GM12878 (cell line): ENCODE results near the gene SFI1. TPM values are rescaled to one million over a fixed set of nuclear protein-coding genes. Genes with fewer than 3 reads are reported as not detected.

ENCODE experiments used
- CHD2 ChIP-seq: IDR thresholded peaks from 2 replicates; pipeline ENCODE4 v1.6.1; 2011; ENCODE audit warnings: low read depth, low read length, improper control_type of control experiment, borderline replicate concordance
- DPF2 ChIP-seq: fragments of 450-650 bp; IDR thresholded peaks from 2 replicates; pipeline ENCODE4 v1.6.1; 2017; ENCODE audit warnings: mild to moderate bottlenecking
- EED ChIP-seq: sonication (generic); IDR thresholded peaks from 2 replicates; pipeline ENCODE4 v1.6.1; 2016; ENCODE audit warnings: antibody characterized with exemption, low read depth
- EGR1 ChIP-seq, 2 experiments: IDR thresholded peaks; 1 replicate in 1 of 2; 2 replicates in 1 of 2; pipeline ENCODE4 v1.6.1; 2011 to 2012; ENCODE audit warnings: low read depth in 2 of 2, low read length in 2 of 2, borderline replicate concordance in 1 of 2, mild to moderate bottlenecking in 1 of 2, moderate library complexity in 1 of 2
- EZH2 ChIP-seq: IDR thresholded peaks from 2 replicates; pipeline ENCODE4 v1.6.1; 2012; ENCODE audit warnings: low read depth, mild to moderate bottlenecking, control low read depth, inconsistent platforms, low read length, borderline replicate concordance; ENCODE audit not compliant: control insufficient read depth
- GATAD2B ChIP-seq: fragments of 450-650 bp; conservative IDR thresholded peaks from 2 replicates; pipeline ENCODE4 v1.6.1; 2017; ENCODE audit warnings: low read depth, mild to moderate bottlenecking, moderate library complexity
- IKZF1 ChIP-seq: fragments of 450-650 bp; conservative IDR thresholded peaks from 2 replicates; pipeline ENCODE4 v1.6.1; 2017; ENCODE audit warnings: antibody characterized with exemption, mild to moderate bottlenecking
- KLF5 ChIP-seq: fragments of 450-650 bp; IDR thresholded peaks from 2 replicates; pipeline ENCODE4 v1.6.1; 2014; ENCODE audit warnings: mild to moderate bottlenecking; ENCODE audit not compliant: partially characterized antibody
- MTA3 ChIP-seq: IDR thresholded peaks from 2 replicates; pipeline ENCODE4 v1.6.1; 2012; ENCODE audit warnings: low read length, inconsistent platforms, borderline replicate concordance
- PKNOX1 ChIP-seq: fragments of 450-650 bp; IDR thresholded peaks from 2 replicates; pipeline ENCODE4 v1.6.1; 2016; ENCODE audit warnings: mild to moderate bottlenecking
- PML ChIP-seq: IDR thresholded peaks from 2 replicates; pipeline ENCODE4 v1.6.1; 2012; ENCODE audit warnings: low read length, inconsistent platforms
- POLR2A ChIP-seq: IDR thresholded peaks from 2 replicates; pipeline ENCODE4 v1.6.1; 2011; ENCODE audit warnings: low read depth, mild to moderate bottlenecking, low read length
- USF2 ChIP-seq: IDR thresholded peaks from 2 replicates; pipeline ENCODE4 v1.6.1; 2011; ENCODE audit warnings: low read depth, low read length, improper control_type of control experiment, borderline replicate concordance
- YY1 ChIP-seq: IDR thresholded peaks from 2 replicates; pipeline ENCODE4 v1.6.1; 2011; ENCODE audit warnings: low read depth, mild to moderate bottlenecking, low read length
- ZNF217 ChIP-seq: fragments of 450-650 bp; IDR thresholded peaks from 2 replicates; pipeline ENCODE4 v1.6.1; 2017; ENCODE audit warnings: antibody characterized with exemption, mild to moderate bottlenecking
- ZNF24 ChIP-seq: fragments of 450-650 bp; IDR thresholded peaks from 2 replicates; pipeline ENCODE4 v1.6.1; 2017; ENCODE audit warnings: antibody characterized with exemption, mild to moderate bottlenecking
- polyA plus RNA-seq, 11 experiments: library from polyadenylated mRNA; depleted of rRNA in 4 of 11; unstranded in 6 of 11; stranded (reverse) in 5 of 11; fragments of >200 nt; fragmentation: Nextera tagmentation in 4 of 11; fragmentation: Illumina TruSeq in 1 of 11; extraction: Ambion mirVana in 4 of 11; extraction: Trizol in 1 of 11; gene quantifications; 1 replicate in 1 of 11; 2 replicates in 10 of 11; pipeline versions ENCODE4 v1.2.1 to v1.2.3, GENCODE V29; 2011 to 2016; ENCODE audit warnings: inconsistent platforms in 2 of 11, missing spikeins in 2 of 11, low read depth in 1 of 11
- total RNA-seq, 4 experiments: library from RNA; depleted of rRNA in 3 of 4; stranded (reverse); fragments of >200 nt in 3 of 4; fragmentation: Illumina TruSeq in 1 of 4; extraction: Trizol in 1 of 4; gene quantifications; 2 replicates each; pipeline versions ENCODE4 v1.2.1 to v1.2.3, GENCODE V29; 2013 to 2021
- TF ChIP-seq, protein P1 (sequence below): fragments of 150-350 bp; IDR thresholded peaks from 2 replicates; pipeline ENCODE4 v1.6.1; 2016; ENCODE audit warnings: low read depth, low read length
- TF ChIP-seq, protein P2 (sequence below): fragments of 450-650 bp; IDR thresholded peaks from 2 replicates; pipeline ENCODE4 v1.6.1; 2017; ENCODE audit warnings: borderline replicate concordance
- TF ChIP-seq, protein P3 (sequence below): fragments of 450-650 bp; IDR thresholded peaks from 2 replicates; pipeline ENCODE4 v1.6.1; 2017; ENCODE audit warnings: mild to moderate bottlenecking, moderate library complexity

SFI1 gene
- total and polyA plus RNA-seq, 10 of the 15 experiments (the other 5 are each of a cell fraction or from before 2014, with no cell fraction given), result 6.3 to 70.1 (median 30.4) TPM

- TF ChIP-seq CHD2 (peak; percentile 62), PML (no peak), MTA3 (no peak), ZNF217 (no peak), POLR2A (0 out of 2 replicates have a peak, but pooled peaks have one; percentile 22), IKZF1 (0 out of 2 replicates have a peak, but pooled peaks have one; percentile 19), EZH2 (no peak), ZNF24 (no peak), EGR1 (IDR thresholded peaks at IDR 0.05; ENCODE audit: borderline replicate concordance in 1 of 2, low read depth in 2 of 2, low read length in 2 of 2) (peak in 1 of 2 experiments; percentile 22; a peak in 1 of 3 replicates), USF2 (no peak), KLF5 (no peak), GATAD2B (no peak), PKNOX1 (0 out of 2 replicates have a peak, but pooled peaks have one; percentile 6), EED (no peak), DPF2 (no peak), YY1 (peak; percentile 28; the same call in 1 of the 2 replicates)
- TF ChIP-seq, protein P1, sequence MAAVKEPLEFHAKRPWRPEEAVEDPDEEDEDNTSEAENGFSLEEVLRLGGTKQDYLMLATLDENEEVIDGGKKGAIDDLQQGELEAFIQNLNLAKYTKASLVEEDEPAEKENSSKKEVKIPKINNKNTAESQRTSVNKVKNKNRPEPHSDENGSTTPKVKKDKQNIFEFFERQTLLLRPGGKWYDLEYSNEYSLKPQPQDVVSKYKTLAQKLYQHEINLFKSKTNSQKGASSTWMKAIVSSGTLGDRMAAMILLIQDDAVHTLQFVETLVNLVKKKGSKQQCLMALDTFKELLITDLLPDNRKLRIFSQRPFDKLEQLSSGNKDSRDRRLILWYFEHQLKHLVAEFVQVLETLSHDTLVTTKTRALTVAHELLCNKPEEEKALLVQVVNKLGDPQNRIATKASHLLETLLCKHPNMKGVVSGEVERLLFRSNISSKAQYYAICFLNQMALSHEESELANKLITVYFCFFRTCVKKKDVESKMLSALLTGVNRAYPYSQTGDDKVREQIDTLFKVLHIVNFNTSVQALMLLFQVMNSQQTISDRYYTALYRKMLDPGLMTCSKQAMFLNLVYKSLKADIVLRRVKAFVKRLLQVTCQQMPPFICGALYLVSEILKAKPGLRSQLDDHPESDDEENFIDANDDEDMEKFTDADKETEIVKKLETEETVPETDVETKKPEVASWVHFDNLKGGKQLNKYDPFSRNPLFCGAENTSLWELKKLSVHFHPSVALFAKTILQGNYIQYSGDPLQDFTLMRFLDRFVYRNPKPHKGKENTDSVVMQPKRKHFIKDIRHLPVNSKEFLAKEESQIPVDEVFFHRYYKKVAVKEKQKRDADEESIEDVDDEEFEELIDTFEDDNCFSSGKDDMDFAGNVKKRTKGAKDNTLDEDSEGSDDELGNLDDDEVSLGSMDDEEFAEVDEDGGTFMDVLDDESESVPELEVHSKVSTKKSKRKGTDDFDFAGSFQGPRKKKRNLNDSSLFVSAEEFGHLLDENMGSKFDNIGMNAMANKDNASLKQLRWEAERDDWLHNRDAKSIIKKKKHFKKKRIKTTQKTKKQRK, result no peak
- TF ChIP-seq, protein P2, sequence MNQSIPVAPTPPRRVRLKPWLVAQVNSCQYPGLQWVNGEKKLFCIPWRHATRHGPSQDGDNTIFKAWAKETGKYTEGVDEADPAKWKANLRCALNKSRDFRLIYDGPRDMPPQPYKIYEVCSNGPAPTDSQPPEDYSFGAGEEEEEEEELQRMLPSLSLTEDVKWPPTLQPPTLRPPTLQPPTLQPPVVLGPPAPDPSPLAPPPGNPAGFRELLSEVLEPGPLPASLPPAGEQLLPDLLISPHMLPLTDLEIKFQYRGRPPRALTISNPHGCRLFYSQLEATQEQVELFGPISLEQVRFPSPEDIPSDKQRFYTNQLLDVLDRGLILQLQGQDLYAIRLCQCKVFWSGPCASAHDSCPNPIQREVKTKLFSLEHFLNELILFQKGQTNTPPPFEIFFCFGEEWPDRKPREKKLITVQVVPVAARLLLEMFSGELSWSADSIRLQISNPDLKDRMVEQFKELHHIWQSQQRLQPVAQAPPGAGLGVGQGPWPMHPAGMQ, result no peak
- TF ChIP-seq, protein P3, sequence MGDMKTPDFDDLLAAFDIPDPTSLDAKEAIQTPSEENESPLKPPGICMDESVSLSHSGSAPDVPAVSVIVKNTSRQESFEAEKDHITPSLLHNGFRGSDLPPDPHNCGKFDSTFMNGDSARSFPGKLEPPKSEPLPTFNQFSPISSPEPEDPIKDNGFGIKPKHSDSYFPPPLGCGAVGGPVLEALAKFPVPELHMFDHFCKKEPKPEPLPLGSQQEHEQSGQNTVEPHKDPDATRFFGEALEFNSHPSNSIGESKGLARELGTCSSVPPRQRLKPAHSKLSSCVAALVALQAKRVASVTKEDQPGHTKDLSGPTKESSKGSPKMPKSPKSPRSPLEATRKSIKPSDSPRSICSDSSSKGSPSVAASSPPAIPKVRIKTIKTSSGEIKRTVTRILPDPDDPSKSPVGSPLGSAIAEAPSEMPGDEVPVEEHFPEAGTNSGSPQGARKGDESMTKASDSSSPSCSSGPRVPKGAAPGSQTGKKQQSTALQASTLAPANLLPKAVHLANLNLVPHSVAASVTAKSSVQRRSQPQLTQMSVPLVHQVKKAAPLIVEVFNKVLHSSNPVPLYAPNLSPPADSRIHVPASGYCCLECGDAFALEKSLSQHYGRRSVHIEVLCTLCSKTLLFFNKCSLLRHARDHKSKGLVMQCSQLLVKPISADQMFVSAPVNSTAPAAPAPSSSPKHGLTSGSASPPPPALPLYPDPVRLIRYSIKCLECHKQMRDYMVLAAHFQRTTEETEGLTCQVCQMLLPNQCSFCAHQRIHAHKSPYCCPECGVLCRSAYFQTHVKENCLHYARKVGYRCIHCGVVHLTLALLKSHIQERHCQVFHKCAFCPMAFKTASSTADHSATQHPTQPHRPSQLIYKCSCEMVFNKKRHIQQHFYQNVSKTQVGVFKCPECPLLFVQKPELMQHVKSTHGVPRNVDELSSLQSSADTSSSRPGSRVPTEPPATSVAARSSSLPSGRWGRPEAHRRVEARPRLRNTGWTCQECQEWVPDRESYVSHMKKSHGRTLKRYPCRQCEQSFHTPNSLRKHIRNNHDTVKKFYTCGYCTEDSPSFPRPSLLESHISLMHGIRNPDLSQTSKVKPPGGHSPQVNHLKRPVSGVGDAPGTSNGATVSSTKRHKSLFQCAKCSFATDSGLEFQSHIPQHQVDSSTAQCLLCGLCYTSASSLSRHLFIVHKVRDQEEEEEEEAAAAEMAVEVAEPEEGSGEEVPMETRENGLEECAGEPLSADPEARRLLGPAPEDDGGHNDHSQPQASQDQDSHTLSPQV, result no peak
Measured at GRCh38 chr22:31561238-31561887, 65.0 kb downstream of the SFI1 start (continued).
